HepG2 (cell line): ENCODE measurements around the gene RARS2. TPM values are rescaled to one million over a fixed set of nuclear protein-coding genes. Genes with fewer than 3 reads are reported as not detected.
A peak's percentile ranks its signal among the peaks of the same experiment; 100 is the strongest.

Source experiments
- ARNT ChIP-seq: fragments of 450-650 bp; IDR thresholded peaks from 2 replicates; pipeline ENCODE4 v1.6.1; 2017
- ATAD3A ChIP-seq: sonication (generic); formaldehyde crosslinking; IDR thresholded peaks from 2 replicates; pipeline ENCODE4 v1.4.0; 2020; ENCODE audit warnings: missing genetic modification reagents
- BCL6 ChIP-seq: IDR thresholded peaks from 2 replicates; pipeline ENCODE4 v1.6.1; 2016; ENCODE audit warnings: missing genetic modification reagents, missing compliant biosample characterization
- ERF ChIP-seq: IDR thresholded peaks from 2 replicates; pipeline ENCODE4 v1.6.1; 2018; ENCODE audit warnings: missing biosample characterization, missing genetic modification reagents
- FOXA1 ChIP-seq, 2 experiments: fragments of 450-650 bp in 1 of 2; sonication (generic) in 1 of 2; formaldehyde crosslinking in 1 of 2; IDR thresholded peaks; 2 replicates each; pipeline versions ENCODE4 v1.4.0 to v1.6.1; 2016 to 2020; ENCODE audit warnings: missing genetic modification reagents in 1 of 2
- HMG20B ChIP-seq: conservative IDR thresholded peaks from 2 replicates; pipeline ENCODE4 v1.6.1; 2016; ENCODE audit warnings: missing genetic modification reagents, missing compliant biosample characterization
- KLF12 ChIP-seq: sonication (generic); formaldehyde crosslinking; IDR thresholded peaks from 2 replicates; pipeline ENCODE4 v1.4.0; 2020; ENCODE audit warnings: missing genetic modification reagents, borderline replicate concordance
- MED1 ChIP-seq: sonication (generic); formaldehyde crosslinking; IDR thresholded peaks from 2 replicates; pipeline ENCODE4 v1.4.0; 2020; ENCODE audit warnings: missing genetic modification reagents
- NFKBIZ ChIP-seq: IDR thresholded peaks from 2 replicates; pipeline ENCODE4 v1.6.1; 2018; ENCODE audit warnings: missing genetic modification reagents, missing compliant biosample characterization
- PHF21A ChIP-seq: sonication (generic); formaldehyde crosslinking; IDR thresholded peaks from 2 replicates; pipeline ENCODE4 v1.5.0; 2020; ENCODE audit warnings: mild to moderate bottlenecking, missing genetic modification reagents
- RBM39 ChIP-seq: fragments of 200-400 bp; formaldehyde crosslinking; IDR thresholded peaks from one replicate; pipeline ENCODE4 v1.6.1; 2018; ENCODE audit warnings: antibody characterized with exemption, mild to moderate bottlenecking, low read depth, low read length; ENCODE audit not compliant: poor library complexity, severe bottlenecking
- RFX3 ChIP-seq: IDR thresholded peaks from 2 replicates; pipeline ENCODE4 v1.6.1; 2016; ENCODE audit warnings: missing biosample characterization, missing genetic modification reagents
- SKI ChIP-seq: fragments of 450-650 bp; IDR thresholded peaks from one replicate; pipeline ENCODE4 v1.6.1; 2018; ENCODE audit warnings: mild to moderate bottlenecking; ENCODE audit not compliant: partially characterized antibody
- SRY ChIP-seq: sonication (generic); formaldehyde crosslinking; IDR thresholded peaks from 2 replicates; pipeline ENCODE4 v1.8.0; 2022; ENCODE audit warnings: mild to moderate bottlenecking, missing genetic modification reagents
- TCF12 ChIP-seq, 2 experiments: fragments of 450-650 bp in 1 of 2; sonication (generic) in 1 of 2; formaldehyde crosslinking in 1 of 2; IDR thresholded peaks; 2 replicates each; pipeline versions ENCODE4 v1.6.1 to v1.8.0; 2017 to 2022; ENCODE audit warnings: antibody characterized with exemption in 1 of 2, mild to moderate bottlenecking in 1 of 2, missing genetic modification reagents in 1 of 2, moderate library complexity in 1 of 2
- ZBTB44 ChIP-seq: sonication (generic); formaldehyde crosslinking; IDR thresholded peaks from 2 replicates; pipeline ENCODE4 v1.4.0; 2020; ENCODE audit warnings: missing genetic modification reagents
- ZFP1 ChIP-seq: IDR thresholded peaks from 2 replicates; pipeline ENCODE4 v1.6.1; 2016
- ZMAT5 ChIP-seq: sonication (generic); formaldehyde crosslinking; IDR thresholded peaks from 2 replicates; pipeline ENCODE4 v1.5.0; 2020; ENCODE audit warnings: mild to moderate bottlenecking, low read depth, missing genetic modification reagents, borderline replicate concordance
- ZNF331 ChIP-seq: sonication (generic); formaldehyde crosslinking; IDR thresholded peaks from 2 replicates; pipeline ENCODE4 v1.4.0; 2020; ENCODE audit warnings: missing genetic modification reagents
- ZNF562 ChIP-seq: sonication (generic); formaldehyde crosslinking; IDR thresholded peaks from 2 replicates; pipeline ENCODE4 v1.8.0; 2022; ENCODE audit warnings: missing genetic modification reagents, borderline replicate concordance
- ZNF574 ChIP-seq: sonication (generic); formaldehyde crosslinking; IDR thresholded peaks from 2 replicates; pipeline ENCODE4 v1.4.0; 2020; ENCODE audit warnings: missing genetic modification reagents
- ZNF788 ChIP-seq: sonication (generic); formaldehyde crosslinking; IDR thresholded peaks from 2 replicates; pipeline ENCODE4 v1.5.0; 2020; ENCODE audit warnings: mild to moderate bottlenecking, missing genetic modification reagents, borderline replicate concordance
- polyA plus RNA-seq, 8 experiments: library from polyadenylated mRNA; depleted of rRNA in 3 of 8; stranded (reverse) in 7 of 8; unstranded in 1 of 8; fragments of >200 nt; fragmentation: Illumina TruSeq in 4 of 8; extraction: Trizol in 4 of 8; gene quantifications; 2 replicates each; pipeline versions ENCODE4 v1.2.1 to v1.2.3, GENCODE V29; 2011 to 2016; ENCODE audit warnings: low read depth in 4 of 8, missing spikeins in 1 of 8, mixed read lengths in 1 of 8; ENCODE audit not compliant: insufficient read depth in 1 of 8
- total RNA-seq, 5 experiments: library from RNA; depleted of rRNA; stranded (reverse); fragments of >200 nt; fragmentation: Illumina TruSeq; extraction: Trizol; gene quantifications; 2 replicates each; pipeline ENCODE4 v1.2.3, GENCODE V29; 2016; ENCODE audit warnings: low read depth in 1 of 5
- TF ChIP-seq, protein P1 (sequence below): IDR thresholded peaks from 2 replicates; pipeline ENCODE4 v1.6.1; 2018; ENCODE audit warnings: missing genetic modification reagents, mild to moderate bottlenecking, missing compliant biosample characterization
- TF ChIP-seq, protein P2 (sequence below): IDR thresholded peaks from 2 replicates; pipeline ENCODE4 v1.6.1; 2012; ENCODE audit warnings: inconsistent platforms

RARS2 gene
- total and polyA plus RNA-seq, 2 of the 13 experiments (the other 11 are each of a cell fraction or from before 2014, with no cell fraction given): 23.4 to 80.1 TPM

- TF ChIP-seq NFKBIZ: peak; percentile 40; the same call in 1 of the 2 replicates
- TF ChIP-seq PHF21A: peak; percentile 82
- peak; percentile 73 for TF ChIP-seq FOXA1 (IDR thresholded peaks at IDR 0.05)
- TF ChIP-seq FOXA1 (CRISPR knock-in tag; IDR thresholded peaks at IDR 0.05): peak; percentile 84
- TF ChIP-seq ZNF562 (CRISPR knock-in tag): no peak
- TF ChIP-seq RFX3 (CRISPR knock-in tag): no peak
- TF ChIP-seq ZNF788 (CRISPR knock-in tag): no peak
- no peak for TF ChIP-seq ATAD3A
- TF ChIP-seq ARNT: no peak
- peak; percentile 64 for TF ChIP-seq BCL6
- TF ChIP-seq ZNF574: no peak
- TF ChIP-seq SKI: peak; percentile 12
- no peak for TF ChIP-seq KLF12 (CRISPR knock-in tag)
- no peak for TF ChIP-seq SRY (CRISPR knock-in tag)
- TF ChIP-seq MED1 (CRISPR knock-in tag): peak; percentile 68
- TF ChIP-seq RBM39: no peak
- TF ChIP-seq ZBTB44 (CRISPR knock-in tag): no peak
- TF ChIP-seq, protein P1, sequence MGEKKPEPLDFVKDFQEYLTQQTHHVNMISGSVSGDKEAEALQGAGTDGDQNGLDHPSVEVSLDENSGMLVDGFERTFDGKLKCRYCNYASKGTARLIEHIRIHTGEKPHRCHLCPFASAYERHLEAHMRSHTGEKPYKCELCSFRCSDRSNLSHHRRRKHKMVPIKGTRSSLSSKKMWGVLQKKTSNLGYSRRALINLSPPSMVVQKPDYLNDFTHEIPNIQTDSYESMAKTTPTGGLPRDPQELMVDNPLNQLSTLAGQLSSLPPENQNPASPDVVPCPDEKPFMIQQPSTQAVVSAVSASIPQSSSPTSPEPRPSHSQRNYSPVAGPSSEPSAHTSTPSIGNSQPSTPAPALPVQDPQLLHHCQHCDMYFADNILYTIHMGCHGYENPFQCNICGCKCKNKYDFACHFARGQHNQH (CRISPR knock-in tag): 0 out of 2 replicates have a peak, but pooled peaks have one; percentile 26
- no peak for TF ChIP-seq TCF12 (IDR thresholded peaks at IDR 0.05)
- no peak for TF ChIP-seq TCF12 (CRISPR knock-in tag; IDR thresholded peaks at IDR 0.05)
- TF ChIP-seq, protein P2, sequence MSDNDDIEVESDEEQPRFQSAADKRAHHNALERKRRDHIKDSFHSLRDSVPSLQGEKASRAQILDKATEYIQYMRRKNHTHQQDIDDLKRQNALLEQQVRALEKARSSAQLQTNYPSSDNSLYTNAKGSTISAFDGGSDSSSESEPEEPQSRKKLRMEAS: no peak
- TF ChIP-seq HMG20B (CRISPR knock-in tag): peak; percentile 65; the same call in 1 of the 2 replicates
- peak; percentile 54; the same call in 1 of the 2 replicates for TF ChIP-seq ERF (CRISPR knock-in tag)
- peak; percentile 68; the same call in 1 of the 2 replicates for TF ChIP-seq ZNF331 (CRISPR knock-in tag)
- no peak for TF ChIP-seq ZMAT5 (CRISPR knock-in tag)
- TF ChIP-seq ZFP1 (CRISPR knock-in tag): peak; percentile 21; the same call in 1 of the 2 replicates
These were observed 55.3 kb downstream of the RARS2 start (continued) for GRCh38 chr6:87534377-87535047.
